ENCODE data around the gene TMED10. TPM values are rescaled to one million over a fixed set of nuclear protein-coding genes. Genes with fewer than 3 reads are reported as not detected.

The TMED10 gene
- total and polyA plus RNA-seq, 2 of the 13 experiments (the other 11 are each of a cell fraction or from before 2014, with no cell fraction given), result 311 to 377 TPM

GRCh38 chr14:75126679-75127473, 49.5 kb downstream of the TMED10 start, which contains the start of gene NEK9 (continued):
- peak; percentile 59 for TF ChIP-seq ZNF407 (CRISPR knock-in tag; IDR thresholded peaks at IDR 0.05; ENCODE audit: not compliant biosample characterization)
- peak; percentile 44; the same call in 1 of the 2 replicates for TF ChIP-seq TARDBP (CRISPR knock-in tag; IDR thresholded peaks at IDR 0.05)
- no peak for TF ChIP-seq CERS6 (CRISPR knock-in tag; IDR thresholded peaks at IDR 0.05)
- TF ChIP-seq RBM22 (optimal IDR thresholded peaks at IDR 0.05; ENCODE audit: low read length), result peak; percentile 72
- peak; percentile 75; the same call in 1 of the 2 replicates for TF ChIP-seq ZBTB20 (CRISPR knock-in tag; IDR thresholded peaks at IDR 0.05; ENCODE audit: borderline replicate concordance, low read depth)
- no peak for TF ChIP-seq ZNF382 (CRISPR knock-in tag; IDR thresholded peaks at IDR 0.05; ENCODE audit: borderline replicate concordance)
- peak; percentile 78 for TF ChIP-seq ZBTB38 (CRISPR knock-in tag; IDR thresholded peaks at IDR 0.05)
- TF ChIP-seq SOX5 (CRISPR knock-in tag; IDR thresholded peaks at IDR 0.05; ENCODE audit: borderline replicate concordance), result peak; percentile 42; the same call in 1 of the 2 replicates
- peak; percentile 48; the same call in 1 of the 2 replicates for TF ChIP-seq ZNF816 (CRISPR knock-in tag; IDR thresholded peaks at IDR 0.05; ENCODE audit: borderline replicate concordance)
- TF ChIP-seq ONECUT2 (CRISPR knock-in tag; IDR thresholded peaks at IDR 0.05), result no peak
- no peak; the same call in 1 of the 2 replicates for TF ChIP-seq MZF1 (CRISPR knock-in tag; IDR thresholded peaks at IDR 0.05; ENCODE audit: borderline replicate concordance)
- TF ChIP-seq CAMTA2 (CRISPR knock-in tag; IDR thresholded peaks at IDR 0.05; ENCODE audit: borderline replicate concordance), result 0 out of 2 replicates have a peak, but pooled peaks have one; percentile 35
- no peak for TF ChIP-seq ZFP41 (CRISPR knock-in tag; IDR thresholded peaks at IDR 0.05; ENCODE audit: borderline replicate concordance)
- TF ChIP-seq RAD51 (IDR thresholded peaks at IDR 0.05; ENCODE audit: borderline replicate concordance), result no peak
- TF ChIP-seq SNRNP70 (IDR thresholded peaks at IDR 0.05; ENCODE audit: low read depth, low read length), result no peak
- TF ChIP-seq MTF2 (CRISPR knock-in tag; IDR thresholded peaks at IDR 0.05; ENCODE audit: borderline replicate concordance), result no peak; the same call in 1 of the 2 replicates
- TF ChIP-seq CC2D1A (CRISPR knock-in tag; IDR thresholded peaks at IDR 0.05), result no peak
- TF ChIP-seq DNMT3B (CRISPR knock-in tag; conservative IDR thresholded peaks at IDR 0.05), result no peak
- no peak; the same call in 1 of the 2 replicates for TF ChIP-seq ZZZ3 (CRISPR knock-in tag; IDR thresholded peaks at IDR 0.05; ENCODE audit: borderline replicate concordance)
- no peak for TF ChIP-seq PCBP2 (optimal IDR thresholded peaks at IDR 0.05; ENCODE audit: low read depth, low read length, poor library complexity, severe bottlenecking)
- TF ChIP-seq MTA1 (CRISPR knock-in tag; IDR thresholded peaks at IDR 0.05; ENCODE audit: borderline replicate concordance), result peak; percentile 79
